Measurements from ENCODE around the gene COL5A2.

The COL5A2 gene

GRCh38 chr2:189096769-189097447, 82.7 kb downstream of the COL5A2 start:
- TF ChIP-seq CTCF (IDR thresholded peaks at IDR 0.05; ENCODE audit: insufficient read depth, low read depth, low read length, missing control alignments), result no peak
- no peak overlapping the region for H3K4me3 ChIP-seq (ENCODE audit: low read length)
- peak; percentile 62 for DNase-seq (ENCODE audit: low read depth)

GRCh38 chr2:189095101-189095500, 84.5 kb downstream of the COL5A2 start:
- H3K4me3 ChIP-seq (ENCODE audit: low read length), result no peak overlapping the region
- TF ChIP-seq CTCF (IDR thresholded peaks at IDR 0.05; ENCODE audit: insufficient read depth, low read depth, low read length, missing control alignments), result no peak
- DNase-seq (ENCODE audit: low read depth), result no peak

- H3K4me3 ChIP-seq (ENCODE audit: low read length), result no peak overlapping the region
- no peak for TF ChIP-seq CTCF (IDR thresholded peaks at IDR 0.05; ENCODE audit: insufficient read depth, low read depth, low read length, missing control alignments)
- no peak for DNase-seq (ENCODE audit: low read depth)
These were observed 86.6 kb downstream of the COL5A2 start for GRCh38 chr2:189092936-189093335.

GRCh38 chr2:189091253-189091652, 88.3 kb downstream of the COL5A2 start:
- TF ChIP-seq CTCF (IDR thresholded peaks at IDR 0.05; ENCODE audit: insufficient read depth, low read depth, low read length, missing control alignments), result no peak
- H3K4me3 ChIP-seq (ENCODE audit: low read length), result no peak overlapping the region
- DNase-seq (ENCODE audit: low read depth), result no peak

- H3K4me3 ChIP-seq (ENCODE audit: low read length), result no peak overlapping the region
- TF ChIP-seq CTCF (IDR thresholded peaks at IDR 0.05; ENCODE audit: insufficient read depth, low read depth, low read length, missing control alignments), result no peak
- no peak for DNase-seq (ENCODE audit: low read depth)
These were observed 90.9 kb downstream of the COL5A2 start for GRCh38 chr2:189088591-189089205.

GRCh38 chr2:189086710-189087109, 92.9 kb downstream of the COL5A2 start:
- no peak overlapping the region for H3K4me3 ChIP-seq (ENCODE audit: low read length)
- peak; percentile 7 for DNase-seq (ENCODE audit: low read depth)
- TF ChIP-seq CTCF (IDR thresholded peaks at IDR 0.05; ENCODE audit: insufficient read depth, low read depth, low read length, missing control alignments), result no peak

- no peak for DNase-seq (ENCODE audit: low read depth)
- no peak overlapping the region for H3K4me3 ChIP-seq (ENCODE audit: low read length)
- no peak for TF ChIP-seq CTCF (IDR thresholded peaks at IDR 0.05; ENCODE audit: insufficient read depth, low read depth, low read length, missing control alignments)
These were observed 93.3 kb downstream of the COL5A2 start for GRCh38 chr2:189086250-189086649.

All from epithelial cell of esophagus (primary cell).